22Rv1 (cell line): ENCODE results near the gene MYL6.

ENCODE experiments used
- ZFX ChIP-seq: fragments of 450-650 bp; IDR thresholded peaks from 2 replicates; pipeline ENCODE4 v1.6.1; 2017; ENCODE audit warnings: antibody characterized with exemption, borderline replicate concordance
- TF ChIP-seq, protein P1 (sequence below): fragments of 450-650 bp; IDR thresholded peaks from 2 replicates; pipeline ENCODE4 v1.5.1; 2017; ENCODE audit warnings: mild to moderate bottlenecking

GRCh38 chr12:56155256-56155845 is 2.8 kb upstream of the MYL6 start:
- TF ChIP-seq, protein P1, sequence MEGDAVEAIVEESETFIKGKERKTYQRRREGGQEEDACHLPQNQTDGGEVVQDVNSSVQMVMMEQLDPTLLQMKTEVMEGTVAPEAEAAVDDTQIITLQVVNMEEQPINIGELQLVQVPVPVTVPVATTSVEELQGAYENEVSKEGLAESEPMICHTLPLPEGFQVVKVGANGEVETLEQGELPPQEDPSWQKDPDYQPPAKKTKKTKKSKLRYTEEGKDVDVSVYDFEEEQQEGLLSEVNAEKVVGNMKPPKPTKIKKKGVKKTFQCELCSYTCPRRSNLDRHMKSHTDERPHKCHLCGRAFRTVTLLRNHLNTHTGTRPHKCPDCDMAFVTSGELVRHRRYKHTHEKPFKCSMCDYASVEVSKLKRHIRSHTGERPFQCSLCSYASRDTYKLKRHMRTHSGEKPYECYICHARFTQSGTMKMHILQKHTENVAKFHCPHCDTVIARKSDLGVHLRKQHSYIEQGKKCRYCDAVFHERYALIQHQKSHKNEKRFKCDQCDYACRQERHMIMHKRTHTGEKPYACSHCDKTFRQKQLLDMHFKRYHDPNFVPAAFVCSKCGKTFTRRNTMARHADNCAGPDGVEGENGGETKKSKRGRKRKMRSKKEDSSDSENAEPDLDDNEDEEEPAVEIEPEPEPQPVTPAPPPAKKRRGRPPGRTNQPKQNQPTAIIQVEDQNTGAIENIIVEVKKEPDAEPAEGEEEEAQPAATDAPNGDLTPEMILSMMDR, result no peak
- no peak for TF ChIP-seq ZFX
